ENCODE measurements around the gene PTPRM.
A peak's percentile ranks its signal among the peaks of the same experiment; 100 is the strongest.

The PTPRM gene

DNA sequence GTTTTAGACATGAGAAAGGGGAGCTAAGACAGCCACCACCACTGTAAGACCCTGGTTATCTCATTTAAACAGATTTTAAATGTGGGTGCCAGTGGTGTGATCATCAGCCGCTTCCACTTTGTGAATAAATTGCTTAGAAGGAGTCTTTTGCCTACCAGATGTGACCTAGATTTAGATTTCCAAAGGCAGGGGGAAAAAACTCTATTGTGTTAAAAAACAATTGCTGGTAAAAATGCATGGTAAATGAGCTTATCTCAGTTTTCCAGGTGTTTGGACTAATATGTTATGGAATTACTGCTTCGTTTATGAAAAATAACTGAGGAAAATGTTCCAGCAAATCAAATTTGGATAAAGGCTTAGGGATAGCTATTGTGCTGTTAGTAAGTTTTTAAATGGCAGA is 575.8 kb downstream of the PTPRM start:
- in situ Hi-C loops (cut with HindIII; ENCODE audit: low pct_unique_long_range_greater_than_20kb, low sequenced_read_pairs), result no loop called here
- DNase-seq (ENCODE audit: low read depth in 1 of 2, low spot score in 1 of 2), result no peak
- no peak for TF ChIP-seq JUND (IDR thresholded peaks at IDR 0.05; ENCODE audit: low read depth)

DNA sequence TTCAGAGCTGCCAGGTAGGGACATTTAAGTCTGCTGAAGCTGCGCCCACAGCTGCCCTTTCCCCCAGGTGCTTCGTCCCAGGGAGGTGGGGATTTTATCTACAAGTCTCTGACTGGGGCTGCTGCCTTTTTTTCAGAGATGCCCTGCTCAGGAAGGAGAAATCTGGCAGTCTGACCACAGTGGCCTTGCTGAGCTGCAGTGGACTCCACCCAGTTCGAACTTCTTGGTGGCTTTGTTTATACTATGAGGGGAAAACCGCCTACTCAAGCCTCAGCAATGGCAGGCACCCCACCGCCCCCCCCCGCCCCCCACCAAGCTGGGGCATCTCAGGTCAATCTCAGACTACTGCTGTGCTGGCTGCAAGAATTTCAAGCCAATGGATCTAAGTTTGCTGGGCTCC is 584.1 kb downstream of the PTPRM start:
- TF ChIP-seq JUND (IDR thresholded peaks at IDR 0.05; ENCODE audit: low read depth), result no peak
- no peak for DNase-seq (ENCODE audit: low read depth in 1 of 2, low spot score in 1 of 2)
- in situ Hi-C loops (cut with HindIII; ENCODE audit: low pct_unique_long_range_greater_than_20kb, low sequenced_read_pairs), result no loop called here

DNA sequence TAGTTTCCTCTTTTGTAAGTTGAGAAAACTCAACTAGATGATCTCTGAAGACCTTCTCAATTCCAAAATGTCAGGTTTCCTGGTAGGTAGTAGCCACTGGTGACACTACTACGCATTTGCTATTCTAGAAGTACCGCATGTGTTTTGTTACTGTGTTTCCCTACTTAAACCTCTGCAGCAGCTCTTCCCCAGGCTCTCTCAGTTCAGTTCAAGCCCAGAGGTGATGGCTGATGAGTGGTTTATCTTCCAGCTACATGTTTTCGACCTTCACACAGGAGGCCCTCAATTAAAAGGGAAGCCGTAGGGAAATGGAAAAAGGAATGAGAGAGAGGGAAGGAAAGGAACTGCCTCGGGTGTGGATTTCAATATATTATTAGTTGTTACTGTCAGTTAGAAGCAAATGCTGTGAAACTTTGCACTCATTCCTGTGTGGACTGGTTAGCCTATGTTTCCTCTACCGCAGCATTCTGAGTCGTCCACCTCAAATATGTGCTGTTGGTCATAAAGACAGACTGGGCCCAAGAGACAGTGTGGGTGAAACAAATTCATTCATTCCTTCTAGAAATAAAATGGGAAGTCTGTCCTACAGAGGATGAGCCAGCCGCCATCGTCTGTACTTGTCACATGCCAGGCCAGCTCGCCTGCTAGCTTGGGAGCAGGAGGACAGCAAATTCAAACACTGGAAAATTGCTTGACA is 586.9 kb downstream of the PTPRM start:
- no peak for TF ChIP-seq JUND (IDR thresholded peaks at IDR 0.05; ENCODE audit: low read depth)
- in situ Hi-C loops (cut with HindIII; ENCODE audit: low pct_unique_long_range_greater_than_20kb, low sequenced_read_pairs), result no loop called here
- DNase-seq (ENCODE audit: low read depth in 1 of 2, low spot score in 1 of 2), result no peak

DNA sequence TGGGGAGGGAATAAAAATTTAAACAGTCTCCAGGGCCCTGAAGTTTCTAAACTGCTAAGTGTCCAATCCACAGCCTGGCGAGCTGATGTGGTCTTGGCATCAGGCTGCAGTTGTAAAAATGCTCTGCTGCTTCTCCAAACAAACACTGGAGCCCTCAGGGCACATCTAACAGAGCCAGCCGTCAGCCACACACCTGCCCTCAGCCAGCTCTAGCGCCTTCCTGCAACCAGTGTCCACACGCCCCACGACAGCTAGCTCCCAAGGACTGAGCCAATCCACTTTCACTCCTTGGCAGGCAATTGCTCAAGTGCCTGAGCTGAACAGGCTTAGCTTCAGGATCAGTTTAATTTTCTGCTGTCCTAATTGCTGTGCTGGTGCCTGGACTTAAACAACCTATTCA is 595.7 kb downstream of the PTPRM start:
- peak in 1 of 2 experiments; percentile 2 for DNase-seq (ENCODE audit: low read depth in 1 of 2, low spot score in 1 of 2)
- no peak for TF ChIP-seq JUND (IDR thresholded peaks at IDR 0.05; ENCODE audit: low read depth)
- in situ Hi-C loops (cut with HindIII; ENCODE audit: low pct_unique_long_range_greater_than_20kb, low sequenced_read_pairs), result no loop called here

DNA sequence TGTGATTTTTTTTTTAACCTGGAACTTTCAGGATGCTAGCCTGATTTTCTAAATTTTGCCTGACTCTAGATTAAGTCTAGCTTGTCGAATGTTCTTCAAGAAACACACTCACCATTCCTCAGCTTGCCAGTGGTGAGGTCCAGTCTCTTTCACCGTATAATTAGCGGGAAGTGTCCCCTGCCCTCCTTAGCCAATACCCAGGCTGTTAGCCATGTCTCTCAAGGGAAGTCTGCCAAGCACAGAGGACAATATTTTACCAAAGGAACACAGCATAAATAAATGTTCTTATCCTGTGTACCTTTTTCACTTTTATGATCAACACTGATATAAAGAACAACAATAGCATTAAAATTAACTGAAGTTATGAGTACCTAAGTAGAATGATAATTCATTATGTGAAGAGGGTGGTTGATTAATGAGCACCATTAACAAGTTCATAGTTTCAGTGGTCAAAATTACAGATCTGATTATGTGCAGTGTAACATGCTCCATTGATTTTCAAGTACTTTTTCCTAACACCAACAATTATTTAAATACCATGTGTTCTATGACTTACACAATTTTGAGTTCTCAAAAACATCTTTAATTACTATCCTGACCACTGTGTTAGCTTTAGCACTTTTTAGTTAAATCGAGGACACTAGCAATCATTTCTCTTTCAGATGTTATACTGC is 596.3 kb downstream of the PTPRM start:
- TF ChIP-seq JUND (IDR thresholded peaks at IDR 0.05; ENCODE audit: low read depth), result no peak
- in situ Hi-C loops (cut with HindIII; ENCODE audit: low pct_unique_long_range_greater_than_20kb, low sequenced_read_pairs), result no loop called here
- no peak for DNase-seq (ENCODE audit: low read depth in 1 of 2, low spot score in 1 of 2)

DNA sequence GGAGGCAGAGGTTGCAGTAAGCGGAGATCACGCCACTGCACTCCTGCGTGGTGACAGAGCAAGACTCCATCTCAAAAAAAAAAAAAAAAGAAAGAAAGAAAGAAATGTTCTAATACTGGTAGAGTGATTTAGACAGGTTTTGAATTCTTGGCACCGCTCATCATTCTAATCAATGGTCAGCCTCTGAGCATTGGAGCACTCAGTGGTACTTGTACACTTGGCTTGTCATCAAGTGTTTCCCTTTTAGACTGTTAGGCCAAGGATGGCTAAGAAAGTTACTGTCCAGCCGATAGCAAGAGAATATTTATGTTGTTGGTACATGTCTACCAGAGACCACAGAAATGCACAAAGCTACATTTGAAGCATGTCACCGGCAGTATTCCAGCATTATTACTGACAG is 598.0 kb downstream of the PTPRM start:
- TF ChIP-seq JUND (IDR thresholded peaks at IDR 0.05; ENCODE audit: low read depth), result no peak
- DNase-seq (ENCODE audit: low read depth in 1 of 2, low spot score in 1 of 2), result no peak
- in situ Hi-C loops (cut with HindIII; ENCODE audit: low pct_unique_long_range_greater_than_20kb, low sequenced_read_pairs), result no loop called here

DNA sequence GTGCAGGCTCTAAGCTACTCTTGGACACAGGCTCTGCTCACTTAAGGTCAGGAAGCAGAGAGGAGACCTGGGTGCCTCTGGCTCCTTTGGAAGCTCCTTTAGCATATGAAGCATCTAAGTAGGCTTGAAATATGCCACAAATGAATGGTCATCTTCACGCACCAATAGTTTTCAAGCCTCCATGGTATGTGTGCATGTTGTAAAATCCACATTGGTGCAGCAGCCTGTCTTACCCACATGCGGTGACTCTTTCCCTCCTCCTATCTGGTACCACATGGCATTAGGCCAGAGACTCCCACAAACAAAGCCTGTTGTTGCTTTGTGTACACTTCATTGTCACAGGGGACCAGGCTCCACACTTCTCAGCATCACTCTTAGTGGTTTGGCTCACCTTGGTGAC is 599.9 kb downstream of the PTPRM start:
- TF ChIP-seq JUND (IDR thresholded peaks at IDR 0.05; ENCODE audit: low read depth), result no peak
- DNase-seq (ENCODE audit: low read depth in 1 of 2, low spot score in 1 of 2), result no peak
- in situ Hi-C loops (cut with HindIII; ENCODE audit: low pct_unique_long_range_greater_than_20kb, low sequenced_read_pairs), result no loop called here

DNA sequence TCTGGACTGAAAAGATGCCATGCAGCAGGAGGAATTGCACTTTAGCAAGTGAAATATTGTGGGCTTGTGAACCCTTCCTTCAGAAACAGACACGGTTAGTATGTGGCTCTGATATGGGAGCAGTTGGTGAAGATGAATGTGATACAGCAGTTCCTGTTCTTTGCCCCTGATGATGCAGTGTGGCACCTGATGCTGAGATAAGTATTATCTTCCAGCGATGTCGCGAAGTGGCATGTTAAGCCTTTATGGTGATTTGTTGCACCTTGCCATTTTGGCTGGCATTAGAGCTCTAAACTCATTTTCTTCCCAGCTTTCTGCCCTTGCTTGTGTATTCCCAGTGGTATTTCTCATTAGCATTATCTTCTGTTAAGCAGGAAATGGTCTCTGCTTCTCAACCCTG is 600.6 kb downstream of the PTPRM start:
- TF ChIP-seq JUND (IDR thresholded peaks at IDR 0.05; ENCODE audit: low read depth), result no peak
- in situ Hi-C loops (cut with HindIII; ENCODE audit: low pct_unique_long_range_greater_than_20kb, low sequenced_read_pairs), result no loop called here

DNA sequence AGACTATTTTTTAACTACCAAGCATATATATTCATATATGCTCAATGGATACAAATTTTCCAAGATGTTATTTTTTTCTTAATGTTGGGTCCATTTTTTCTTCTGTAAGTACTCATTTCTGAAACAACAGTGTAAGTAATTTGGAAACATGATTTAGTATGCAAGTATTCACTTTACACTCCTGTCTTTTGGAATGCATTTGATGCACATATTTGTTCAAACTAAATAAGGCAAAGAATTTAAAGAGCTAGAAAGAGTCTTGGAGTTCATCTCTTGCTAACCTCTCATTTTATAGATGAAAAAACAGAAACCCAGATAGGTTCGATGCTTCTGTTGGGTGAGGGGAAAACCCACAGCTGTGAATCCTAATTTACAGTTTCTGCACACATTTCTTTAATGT is 602.6 kb downstream of the PTPRM start:
- in situ Hi-C loops (cut with HindIII; ENCODE audit: low pct_unique_long_range_greater_than_20kb, low sequenced_read_pairs), result no loop called here
- no peak for TF ChIP-seq JUND (IDR thresholded peaks at IDR 0.05; ENCODE audit: low read depth)
- no peak for DNase-seq (ENCODE audit: low read depth in 1 of 2, low spot score in 1 of 2)

More for the DNA sequence above, 600.6 kb downstream of the PTPRM start:
- DNase-seq (ENCODE audit: low read depth in 1 of 2, low spot score in 1 of 2), result no peak

DNA sequence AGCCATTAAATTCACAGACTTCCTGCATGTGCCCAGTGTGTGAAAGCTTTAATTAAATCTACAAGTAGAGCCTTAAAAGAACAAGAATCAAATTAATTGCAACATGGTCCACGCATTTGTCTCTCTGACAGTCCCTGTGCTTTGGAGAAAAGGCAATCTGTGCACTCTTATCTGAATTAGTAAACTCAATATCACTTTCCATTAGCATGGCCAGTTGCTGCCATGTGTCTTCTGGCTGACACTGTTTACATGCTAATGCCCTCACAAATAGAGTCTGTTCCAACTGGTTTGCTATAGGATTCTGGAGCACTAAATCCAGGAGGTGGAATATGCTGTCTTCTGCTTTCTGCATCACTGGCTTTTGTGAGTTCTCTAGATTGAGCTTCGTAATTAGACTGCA is 607.7 kb downstream of the PTPRM start:
- TF ChIP-seq JUND (IDR thresholded peaks at IDR 0.05; ENCODE audit: low read depth), result no peak
- in situ Hi-C loops (cut with HindIII; ENCODE audit: low pct_unique_long_range_greater_than_20kb, low sequenced_read_pairs), result no loop called here

DNA sequence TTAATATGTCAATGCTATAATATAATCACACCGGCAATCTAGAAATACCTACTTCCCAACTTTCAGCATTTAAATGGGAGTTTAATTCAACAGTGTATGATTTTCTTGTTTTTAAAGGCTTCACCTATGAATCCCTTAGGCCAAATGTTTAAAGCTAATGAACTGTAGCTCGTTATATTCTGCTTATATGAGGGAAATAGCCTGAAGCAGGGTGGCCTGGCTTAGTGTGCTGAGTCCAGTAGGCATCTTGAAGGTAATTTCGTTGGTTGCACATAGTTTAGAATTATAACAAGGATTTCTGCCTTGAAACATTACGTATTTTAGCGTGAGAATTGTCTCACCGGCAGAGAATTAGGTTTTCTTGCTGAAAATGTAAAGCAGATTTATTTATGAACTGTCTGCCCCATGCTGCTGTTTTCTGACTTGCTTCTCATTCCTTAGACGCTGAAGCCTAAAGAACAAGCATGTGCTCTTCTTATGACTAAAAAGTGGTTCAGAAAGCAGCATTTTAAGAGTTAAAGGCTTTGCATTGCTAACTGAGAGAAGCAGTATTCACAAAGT is 608.5 kb downstream of the PTPRM start:
- no peak for TF ChIP-seq JUND (IDR thresholded peaks at IDR 0.05; ENCODE audit: low read depth)
- in situ Hi-C loops (cut with HindIII; ENCODE audit: low pct_unique_long_range_greater_than_20kb, low sequenced_read_pairs), result no loop called here

More for the DNA sequence above, 607.7 kb downstream of the PTPRM start:
- no peak for DNase-seq (ENCODE audit: low read depth in 1 of 2, low spot score in 1 of 2)

DNA sequence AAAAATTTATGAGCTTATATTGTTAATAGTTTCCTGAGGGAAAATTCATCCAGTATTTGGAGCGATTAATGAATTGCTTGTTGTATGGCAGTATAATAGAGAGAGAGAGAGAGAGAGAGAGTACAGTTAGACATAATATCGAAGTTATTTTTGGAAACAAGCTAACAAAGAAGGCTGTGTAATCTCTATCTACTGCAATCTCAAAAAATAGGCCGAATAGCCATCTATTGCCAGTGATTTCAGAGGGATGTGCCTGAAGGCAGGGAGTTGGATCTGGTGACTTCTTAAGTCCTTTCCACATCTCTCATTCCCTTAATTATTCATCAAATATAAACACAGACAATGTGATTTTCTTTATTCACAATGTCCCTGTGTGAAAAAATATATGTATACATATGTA is 609.0 kb downstream of the PTPRM start:
- no peak for TF ChIP-seq JUND (IDR thresholded peaks at IDR 0.05; ENCODE audit: low read depth)
- DNase-seq (ENCODE audit: low read depth in 1 of 2, low spot score in 1 of 2), result no peak
- in situ Hi-C loops (cut with HindIII; ENCODE audit: low pct_unique_long_range_greater_than_20kb, low sequenced_read_pairs), result no loop called here

More for the DNA sequence above, 608.5 kb downstream of the PTPRM start:
- no peak for DNase-seq (ENCODE audit: low read depth in 1 of 2, low spot score in 1 of 2)

DNA sequence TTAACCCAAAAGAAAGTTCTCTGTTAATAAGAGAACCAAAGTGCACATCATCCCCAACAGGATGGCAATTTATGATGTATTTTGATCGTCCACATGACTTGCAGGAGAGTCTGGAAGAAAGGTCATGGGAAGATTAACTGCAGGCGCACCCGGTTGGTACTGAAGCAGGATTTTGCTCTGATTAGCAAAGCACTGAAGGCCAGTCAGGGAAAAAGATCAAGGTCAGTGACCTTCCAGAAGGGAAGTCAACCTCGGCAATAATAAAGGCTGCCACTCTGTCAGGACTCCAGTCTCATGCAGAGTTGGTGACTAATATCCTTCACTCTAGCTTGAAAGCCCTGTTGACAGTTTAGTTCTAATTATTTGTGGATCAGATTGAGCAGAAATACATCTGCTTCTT is 609.4 kb downstream of the PTPRM start:
- DNase-seq (ENCODE audit: low read depth in 1 of 2, low spot score in 1 of 2), result no peak
- TF ChIP-seq JUND (IDR thresholded peaks at IDR 0.05; ENCODE audit: low read depth), result no peak
- in situ Hi-C loops (cut with HindIII; ENCODE audit: low pct_unique_long_range_greater_than_20kb, low sequenced_read_pairs), result no loop called here
